ENCODE measurements around the gene NMRK2. TPM values are rescaled to one million over a fixed set of nuclear protein-coding genes. Genes with fewer than 3 reads are reported as not detected.

Gene NMRK2
- total RNA-seq, 1 donor from 2014 or later: not detected

GRCh38 chr19:3907626-3908265 lies 25.1 kb upstream of the NMRK2 start:
- no peak overlapping the region for H3K4me3 ChIP-seq
- intact Hi-C loops (cut with DNase I): no loop called here
- no peaks in the 10 kb centered on the region for H3K4me1 ChIP-seq
- no peaks in the 10 kb centered on the region for H3K27me3 ChIP-seq
- H3K27ac ChIP-seq: no peak overlapping the region
- TF ChIP-seq POLR2A (IDR thresholded peaks at IDR 0.05): no peak
- TF ChIP-seq POLR2AphosphoS5 (IDR thresholded peaks at IDR 0.05; ENCODE audit: insufficient read depth in 1 of 2, low read depth in 1 of 2): no peak
- TF ChIP-seq, protein P1, sequence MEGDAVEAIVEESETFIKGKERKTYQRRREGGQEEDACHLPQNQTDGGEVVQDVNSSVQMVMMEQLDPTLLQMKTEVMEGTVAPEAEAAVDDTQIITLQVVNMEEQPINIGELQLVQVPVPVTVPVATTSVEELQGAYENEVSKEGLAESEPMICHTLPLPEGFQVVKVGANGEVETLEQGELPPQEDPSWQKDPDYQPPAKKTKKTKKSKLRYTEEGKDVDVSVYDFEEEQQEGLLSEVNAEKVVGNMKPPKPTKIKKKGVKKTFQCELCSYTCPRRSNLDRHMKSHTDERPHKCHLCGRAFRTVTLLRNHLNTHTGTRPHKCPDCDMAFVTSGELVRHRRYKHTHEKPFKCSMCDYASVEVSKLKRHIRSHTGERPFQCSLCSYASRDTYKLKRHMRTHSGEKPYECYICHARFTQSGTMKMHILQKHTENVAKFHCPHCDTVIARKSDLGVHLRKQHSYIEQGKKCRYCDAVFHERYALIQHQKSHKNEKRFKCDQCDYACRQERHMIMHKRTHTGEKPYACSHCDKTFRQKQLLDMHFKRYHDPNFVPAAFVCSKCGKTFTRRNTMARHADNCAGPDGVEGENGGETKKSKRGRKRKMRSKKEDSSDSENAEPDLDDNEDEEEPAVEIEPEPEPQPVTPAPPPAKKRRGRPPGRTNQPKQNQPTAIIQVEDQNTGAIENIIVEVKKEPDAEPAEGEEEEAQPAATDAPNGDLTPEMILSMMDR (IDR thresholded peaks at IDR 0.05): no peak
- H3K9me3 ChIP-seq: peaks cover 7% of the 10 kb centered on the region
- DNase-seq (ENCODE audit: extremely low spot score in 2 of 2): no peak
- no peaks in the 10 kb centered on the region for H3K36me3 ChIP-seq

GRCh38 chr19:3908266-3909054 lies 24.4 kb upstream of the NMRK2 start:
- Histone ChIP-seq H3K4me1 (no peaks in the 10 kb centered on the region), H3K27ac (no peak overlapping the region), H3K36me3 (no peaks in the 10 kb centered on the region), H3K4me3 (no peak overlapping the region), H3K9me3 (peaks cover 7% of the 10 kb centered on the region), H3K27me3 (no peaks in the 10 kb centered on the region)
- DNase-seq (ENCODE audit: extremely low spot score in 2 of 2): no peak
- intact Hi-C loops (cut with DNase I): no loop called here
- TF ChIP-seq, protein P1 (IDR thresholded peaks at IDR 0.05): no peak
- TF ChIP-seq POLR2AphosphoS5 (IDR thresholded peaks at IDR 0.05; ENCODE audit: insufficient read depth in 1 of 2, low read depth in 1 of 2) (no peak), POLR2A (IDR thresholded peaks at IDR 0.05) (no peak)

DNA sequence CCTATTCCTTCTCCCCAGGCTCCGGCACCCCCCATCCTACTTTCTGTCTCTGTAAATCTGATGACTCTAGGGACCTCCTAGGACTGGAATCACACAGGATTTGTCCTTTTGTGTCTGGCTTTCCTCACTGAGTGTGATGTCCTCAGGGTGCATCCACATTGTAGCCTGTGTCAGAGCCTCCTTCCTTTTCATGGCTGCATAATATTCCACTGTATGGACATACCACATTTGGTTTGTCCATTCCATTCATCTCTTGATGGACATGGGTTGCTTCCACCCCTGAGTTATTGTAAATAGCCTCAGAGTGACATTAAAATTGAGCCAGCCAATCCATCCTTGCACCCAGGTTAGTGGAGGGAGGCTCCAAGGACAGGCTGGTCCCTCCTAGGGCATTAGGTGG lies 22.8 kb upstream of the NMRK2 start:
- TF ChIP-seq, protein P1 (IDR thresholded peaks at IDR 0.05): no peak
- no peak for TF ChIP-seq POLR2A (IDR thresholded peaks at IDR 0.05)
- TF ChIP-seq POLR2AphosphoS5 (IDR thresholded peaks at IDR 0.05; ENCODE audit: insufficient read depth in 1 of 2, low read depth in 1 of 2): no peak
- no peak overlapping the region for H3K27ac ChIP-seq
- no peaks in the 10 kb centered on the region for H3K4me1 ChIP-seq
- intact Hi-C loops (cut with DNase I): no loop called here
- no peak overlapping the region for H3K4me3 ChIP-seq
- H3K36me3 ChIP-seq: no peaks in the 10 kb centered on the region
- no peaks in the 10 kb centered on the region for H3K27me3 ChIP-seq
- no peak for DNase-seq (ENCODE audit: extremely low spot score in 2 of 2)
- peaks cover 7% of the 10 kb centered on the region for H3K9me3 ChIP-seq

GRCh38 chr19:3914199-3914598 lies 18.7 kb upstream of the NMRK2 start:
- peaks cover 7% of the 10 kb centered on the region for H3K9me3 ChIP-seq
- no peaks in the 10 kb centered on the region for H3K4me1 ChIP-seq
- no peaks in the 10 kb centered on the region for H3K27me3 ChIP-seq
- no peak for DNase-seq (ENCODE audit: extremely low spot score in 2 of 2)
- intact Hi-C loops (cut with DNase I): no loop called here
- no peaks in the 10 kb centered on the region for H3K36me3 ChIP-seq
- TF ChIP-seq, protein P1 (IDR thresholded peaks at IDR 0.05): no peak
- TF ChIP-seq POLR2A (IDR thresholded peaks at IDR 0.05) (no peak), POLR2AphosphoS5 (IDR thresholded peaks at IDR 0.05; ENCODE audit: insufficient read depth in 1 of 2, low read depth in 1 of 2) (no peak)
- H3K27ac ChIP-seq: no peak overlapping the region
- H3K4me3 ChIP-seq: no peak overlapping the region

DNA sequence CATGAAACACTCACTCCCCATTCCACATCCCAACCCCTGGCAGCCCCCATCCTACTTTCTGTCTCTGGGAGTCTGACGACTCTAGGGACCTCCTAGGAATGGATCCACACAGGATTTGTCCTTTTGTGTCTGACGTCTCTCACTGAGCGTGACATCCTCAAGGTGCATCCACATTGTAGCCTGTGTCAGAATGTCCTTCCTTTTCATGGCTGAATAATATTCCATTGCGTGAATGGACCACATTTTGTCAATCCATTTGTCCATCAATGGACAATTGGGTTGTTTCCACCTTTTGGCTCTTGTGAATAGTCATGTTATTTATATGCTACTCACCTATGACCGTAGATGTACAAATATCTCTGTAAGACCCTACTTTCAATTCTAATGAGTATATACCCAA lies 16.8 kb upstream of the NMRK2 start:
- no peak for TF ChIP-seq POLR2AphosphoS5 (IDR thresholded peaks at IDR 0.05; ENCODE audit: insufficient read depth in 1 of 2, low read depth in 1 of 2)
- TF ChIP-seq POLR2A (IDR thresholded peaks at IDR 0.05): no peak
- TF ChIP-seq, protein P1 (IDR thresholded peaks at IDR 0.05): no peak

More for the DNA sequence above, 16.8 kb upstream of the NMRK2 start:
- intact Hi-C loops (cut with DNase I): no loop called here
- DNase-seq (ENCODE audit: extremely low spot score in 2 of 2): no peak
- no peaks in the 10 kb centered on the region for H3K36me3 ChIP-seq
- no peaks in the 10 kb centered on the region for H3K27me3 ChIP-seq
- no peaks in the 10 kb centered on the region for H3K9me3 ChIP-seq
- H3K4me1 ChIP-seq: no peaks in the 10 kb centered on the region
- no peak overlapping the region for H3K27ac ChIP-seq
- H3K4me3 ChIP-seq: no peak overlapping the region
